A549 (cell line): ENCODE results near the gene SYCP2.

Experiments used
- CTCF ChIP-seq: fragments of >200 bp; sonication (Bioruptor Twin); formaldehyde crosslinking; IDR thresholded peaks from 3 replicates; pipeline ENCODE4 v1.5.1; 2016
- FOSL2 ChIP-seq, 2 experiments: fragments of 450-650 bp in 1 of 2; fragments of >200 bp in 1 of 2; sonication (Bioruptor Twin) in 1 of 2; formaldehyde crosslinking; IDR thresholded peaks; 2 replicates each; pipeline versions ENCODE4 v1.5.0 to v1.6.1; 2016 to 2020; ENCODE audit warnings: mild to moderate bottlenecking in 1 of 2, moderate library complexity in 1 of 2
- HDAC2 ChIP-seq: fragments of 200-600 bp; sonication (generic); IDR thresholded peaks from 2 replicates; pipeline ENCODE4 v1.6.1; 2016
- POLR2A ChIP-seq: IDR thresholded peaks from 2 replicates; pipeline ENCODE4 v1.6.1; 2012; ENCODE audit warnings: mild to moderate bottlenecking, low read length
- SMC3 ChIP-seq: fragments of >200 bp; sonication (Bioruptor Twin); formaldehyde crosslinking; IDR thresholded peaks from 3 replicates; pipeline ENCODE4 v1.6.1; 2018; ENCODE audit warnings: inconsistent platforms

- TF ChIP-seq HDAC2 (no peak), FOSL2 (IDR thresholded peaks at IDR 0.05) (no peak), FOSL2 (CRISPR knock-in tag; IDR thresholded peaks at IDR 0.05) (no peak), SMC3 (no peak), POLR2A (no peak), CTCF (no peak)
Measured at GRCh38 chr20:59829786-59830664, 103.4 kb downstream of the SYCP2 start.
